H1 (cell line): ENCODE measurements around the gene TTLL9. TPM values are rescaled to one million over a fixed set of nuclear protein-coding genes. Genes with fewer than 3 reads are reported as not detected.

Source experiments
- ATF3 ChIP-seq: IDR thresholded peaks from 2 replicates; pipeline ENCODE4 v1.6.1; 2011; ENCODE audit warnings: low read depth, mild to moderate bottlenecking, low read length; ENCODE audit not compliant: insufficient read depth
- CBX8 ChIP-seq: fragments of 300-800, 300-1000 bp; sonication (generic); IDR thresholded peaks from 2 replicates; pipeline ENCODE4 v1.7.1; 2016; ENCODE audit warnings: low read depth, low read length, borderline replicate concordance
- CHD1 ChIP-seq: IDR thresholded peaks from 2 replicates; pipeline ENCODE4 v1.6.1; 2012; ENCODE audit warnings: low read depth, low read length, improper control_type of control experiment
- CTCF ChIP-seq, 3 experiments: IDR thresholded peaks; 1 replicate in 2 of 3; 2 replicates in 1 of 3; pipeline versions ENCODE4 v1.5.1 to v1.6.1; 2011; ENCODE audit warnings: low read length in 3 of 3, mild to moderate bottlenecking in 3 of 3, inconsistent platforms in 2 of 3, low read depth in 1 of 3, moderate library complexity in 1 of 3; ENCODE audit not compliant: insufficient read depth in 1 of 3; ENCODE audit errors: control extremely low read depth in 1 of 3
- EP300 ChIP-seq, 2 experiments: IDR thresholded peaks; 1 replicate in 1 of 2; 2 replicates in 1 of 2; pipeline ENCODE4 v1.6.1; 2011 to 2012; ENCODE audit warnings: low read depth in 2 of 2, low read length in 2 of 2, mild to moderate bottlenecking in 2 of 2, borderline replicate concordance in 1 of 2, inconsistent platforms in 1 of 2, moderate library complexity in 1 of 2
- GTF2F1 ChIP-seq: IDR thresholded peaks from 2 replicates; pipeline ENCODE4 v1.6.1; 2012; ENCODE audit warnings: low read depth, low read length, improper control_type of control experiment, borderline replicate concordance
- HDAC2 ChIP-seq, 2 experiments: fragments of 300-600 bp in 1 of 2; sonication (generic) in 1 of 2; IDR thresholded peaks; 2 replicates each; pipeline ENCODE4 v1.6.1; 2011 to 2012; ENCODE audit warnings: low read depth in 2 of 2, low read length in 2 of 2, mild to moderate bottlenecking in 2 of 2, moderate library complexity in 2 of 2, borderline replicate concordance in 1 of 2, inconsistent platforms in 1 of 2
- JUND ChIP-seq: IDR thresholded peaks from 2 replicates; pipeline ENCODE4 v1.6.1; 2011; ENCODE audit warnings: mild to moderate bottlenecking, improper control_type of control experiment, low read length
- MAFK ChIP-seq: IDR thresholded peaks from 2 replicates; pipeline ENCODE4 v1.6.1; 2012; ENCODE audit warnings: low read depth, mild to moderate bottlenecking, improper control_type of control experiment, low read length
- MAX ChIP-seq: IDR thresholded peaks from 2 replicates; pipeline ENCODE4 v1.6.1; 2012; ENCODE audit warnings: inconsistent platforms
- POLR2AphosphoS5 ChIP-seq: IDR thresholded peaks from 2 replicates; pipeline ENCODE4 v1.6.1; 2011; ENCODE audit warnings: low read depth, low read length
- RBBP5 ChIP-seq: IDR thresholded peaks from 2 replicates; pipeline ENCODE4 v1.7.1; 2012; ENCODE audit warnings: low read depth, mild to moderate bottlenecking, inconsistent platforms, low read length, moderate library complexity, borderline replicate concordance
- RNF2 ChIP-seq: fragments of 200-900, 300-1000 bp; sonication (generic); IDR thresholded peaks from 2 replicates; pipeline ENCODE4 v1.7.1; 2016; ENCODE audit warnings: borderline replicate concordance, low read depth, mild to moderate bottlenecking, antibody characterized with exemption, low read length; ENCODE audit not compliant: poor library complexity, severe bottlenecking; ENCODE audit errors: missing control alignments
- RXRA ChIP-seq: IDR thresholded peaks from 2 replicates; pipeline ENCODE4 v1.6.1; 2011; ENCODE audit warnings: low read depth, mild to moderate bottlenecking, low read length, moderate library complexity; ENCODE audit not compliant: insufficient read depth
- SIRT6 ChIP-seq: IDR thresholded peaks from one replicate; pipeline ENCODE4 v1.7.1; 2012; ENCODE audit warnings: low read length, inconsistent platforms
- YY1 ChIP-seq: IDR thresholded peaks from 2 replicates; pipeline ENCODE4 v1.6.1; 2011; ENCODE audit warnings: low read depth, mild to moderate bottlenecking, low read length
- ZNF274 ChIP-seq: IDR thresholded peaks from 2 replicates; pipeline ENCODE4 v1.7.0; 2012; ENCODE audit warnings: low read length, borderline replicate concordance; ENCODE audit errors: extremely low read depth
- polyA plus RNA-seq, 7 experiments: library from polyadenylated mRNA; depleted of rRNA in 3 of 7; stranded (reverse) in 5 of 7; unstranded in 2 of 7; fragments of >200 nt in 5 of 7; fragments of 200-250 nt in 2 of 7; gene quantifications; 1 replicate in 5 of 7; 2 replicates in 1 of 7; 4 replicates in 1 of 7; pipeline versions ENCODE4 v1.2.1 to v1.2.3, GENCODE V29; 2011 to 2013; ENCODE audit warnings: missing spikeins in 2 of 7, mixed read lengths in 2 of 7
- total RNA-seq: library from RNA; stranded (reverse); fragmentation: NEBNext Ultra II Directional; extraction: Animal tissue kit (Norgen Biotek cat#: 25700); gene quantifications from 2 replicates; pipeline ENCODE4 v1.2.1, GENCODE V29; 2021
- TF ChIP-seq, protein P1 (sequence below): IDR thresholded peaks from 2 replicates; pipeline ENCODE4 v1.6.1; 2012; ENCODE audit warnings: inconsistent platforms

TTLL9 gene
- total and polyA plus RNA-seq, 2 of the 8 experiments (the other 6 are each of a cell fraction or from before 2014, with no cell fraction given): 0.06 TPM; not detected in 1

- TF ChIP-seq CTCF (IDR thresholded peaks at IDR 0.05; ENCODE audit: control extremely low read depth in 1 of 3, insufficient read depth in 1 of 3, low read depth in 1 of 3, low read length in 3 of 3) (peak in 1 of 3 experiments; percentile 23; a peak in 1 of 4 replicates), RNF2 (no peak), POLR2AphosphoS5 (peak; percentile 65; the same call in 1 of the 2 replicates), GTF2F1 (no peak), EP300 (IDR thresholded peaks at IDR 0.05; ENCODE audit: borderline replicate concordance in 1 of 2, low read depth in 2 of 2, low read length in 2 of 2) (peak in 1 of 2 experiments; percentile 69; a peak in 1 of 3 replicates), ATF3 (no peak), SIRT6 (no peak), HDAC2 (IDR thresholded peaks at IDR 0.05; ENCODE audit: borderline replicate concordance in 1 of 2, low read depth in 2 of 2, low read length in 2 of 2) (peak; percentile 100), MAX (peak; percentile 82), ZNF274 (no peak), CBX8 (no peak), RXRA (0 out of 2 replicates have a peak, but pooled peaks have one; percentile 44), CHD1 (no peak), YY1 (peak; percentile 89), MAFK (no peak), JUND (0 out of 2 replicates have a peak, but pooled peaks have one; percentile 42), RBBP5 (peak; percentile 93)
- TF ChIP-seq, protein P1, sequence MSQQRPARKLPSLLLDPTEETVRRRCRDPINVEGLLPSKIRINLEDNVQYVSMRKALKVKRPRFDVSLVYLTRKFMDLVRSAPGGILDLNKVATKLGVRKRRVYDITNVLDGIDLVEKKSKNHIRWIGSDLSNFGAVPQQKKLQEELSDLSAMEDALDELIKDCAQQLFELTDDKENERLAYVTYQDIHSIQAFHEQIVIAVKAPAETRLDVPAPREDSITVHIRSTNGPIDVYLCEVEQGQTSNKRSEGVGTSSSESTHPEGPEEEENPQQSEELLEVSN: no peak
Observed at GRCh38 chr20:31968291-31969126, 98.1 kb downstream of the TTLL9 start (continued).
